Measurements from ENCODE around the gene XXYLT1.

- no peak for TF ChIP-seq POLR2A (IDR thresholded peaks at IDR 0.05; ENCODE audit: low read depth, low read length)
- TF ChIP-seq POLR2AphosphoS5 (IDR thresholded peaks at IDR 0.05; ENCODE audit: low read depth, low read length), result no peak
- no peak for TF ChIP-seq TAF1 (IDR thresholded peaks at IDR 0.05; ENCODE audit: borderline replicate concordance, low read depth, low read length)
These were observed 106.2 kb downstream of the XXYLT1 start for GRCh38 chr3:195164573-195165264.
